SW480 (cell line): ENCODE results near the gene SLC35E1.
"Not testable (repeated sequence)": the region's sequence is repeated elsewhere in the genome, so short reads cannot be mapped to it uniquely, and the experiment has no call there.

Experiments used
- DNase-seq: peaks from one replicate; pipeline ENCODE4 v3.0.0-alpha.2; 2016; ENCODE audit warnings: low spot score

Gene SLC35E1

DNA sequence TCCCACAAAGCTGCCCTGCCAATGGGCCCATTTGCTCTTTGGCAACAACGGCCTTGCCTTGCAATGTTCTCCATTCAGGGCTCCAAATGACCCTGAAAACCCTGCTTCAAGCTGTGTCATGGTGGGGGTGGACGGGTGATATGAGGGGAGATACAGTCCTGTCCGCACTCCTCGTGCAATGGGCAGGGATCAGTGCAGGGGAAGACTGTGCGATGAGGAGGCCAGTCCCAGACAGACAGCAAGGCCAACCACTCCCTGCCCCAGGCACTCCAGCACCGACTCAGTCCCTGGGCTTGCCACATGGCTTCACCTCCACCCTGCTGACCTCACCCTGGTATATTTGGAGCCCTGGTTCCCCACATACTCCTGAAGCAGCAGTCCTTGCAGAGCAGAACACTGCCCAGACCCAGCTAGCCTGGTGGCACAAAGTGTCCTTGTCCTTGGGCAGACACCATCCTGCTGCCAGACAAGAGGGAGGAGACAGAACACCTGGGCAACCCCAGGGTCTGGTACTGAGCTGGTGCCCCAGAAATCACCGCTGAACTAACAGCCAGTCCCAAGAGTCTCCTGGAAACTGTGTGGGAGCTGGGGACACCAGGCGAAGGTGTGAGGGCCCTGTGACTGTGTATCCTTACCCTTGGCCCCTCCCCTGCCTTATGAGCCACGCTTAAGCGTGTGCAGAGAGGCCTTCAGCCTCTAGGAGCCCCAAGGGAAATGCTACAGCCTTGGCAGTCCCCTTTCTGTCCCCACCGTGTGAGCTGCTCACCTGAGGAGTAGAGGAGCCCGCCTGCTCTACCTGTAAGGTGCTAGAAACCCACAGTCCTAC lies 9.1 kb upstream of the SLC35E1 start:
- DNase-seq = no peak

DNA sequence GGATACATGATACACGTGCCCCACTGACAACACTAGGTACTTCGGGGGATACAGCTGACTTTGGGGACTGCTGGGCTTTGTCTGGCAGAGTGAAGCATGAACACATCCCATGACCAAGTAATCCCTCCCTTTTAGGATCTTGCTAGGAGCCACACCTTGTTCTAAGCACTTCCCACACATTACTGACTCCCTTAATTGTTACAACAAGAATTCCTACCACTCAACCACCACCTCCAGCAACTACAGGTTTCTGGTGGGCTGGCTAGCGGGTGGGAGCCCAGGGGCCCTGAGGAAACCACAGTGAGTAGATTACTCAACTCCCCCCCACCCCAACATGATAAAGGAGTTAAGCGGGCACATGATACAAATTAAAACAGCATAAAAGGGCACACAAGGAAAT lies 7.2 kb upstream of the SLC35E1 start:
- no peak for DNase-seq

DNA sequence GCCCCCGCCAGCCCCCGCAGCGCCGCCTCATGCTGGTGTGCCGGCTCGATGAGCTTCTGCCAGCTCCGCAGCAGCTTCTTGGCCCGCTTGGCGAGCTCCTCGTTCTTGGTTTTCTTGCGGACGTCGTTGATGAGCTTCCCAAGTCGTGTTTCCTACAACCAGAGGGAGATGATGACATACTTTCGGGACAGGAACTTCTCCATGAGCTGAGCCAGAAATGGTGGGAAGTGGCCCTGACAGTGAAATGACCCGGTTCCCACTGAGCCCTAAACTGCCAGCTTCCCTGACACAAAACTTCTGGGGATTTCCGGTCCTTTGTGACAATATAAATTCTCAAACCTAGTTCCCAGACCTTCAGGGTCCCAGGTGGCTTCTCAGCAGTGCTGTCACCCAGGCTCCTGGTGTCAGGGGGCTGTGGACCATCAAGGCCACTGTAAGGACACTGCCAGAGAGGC lies 5.3 kb upstream of the SLC35E1 start:
- DNase-seq = no peak

DNA sequence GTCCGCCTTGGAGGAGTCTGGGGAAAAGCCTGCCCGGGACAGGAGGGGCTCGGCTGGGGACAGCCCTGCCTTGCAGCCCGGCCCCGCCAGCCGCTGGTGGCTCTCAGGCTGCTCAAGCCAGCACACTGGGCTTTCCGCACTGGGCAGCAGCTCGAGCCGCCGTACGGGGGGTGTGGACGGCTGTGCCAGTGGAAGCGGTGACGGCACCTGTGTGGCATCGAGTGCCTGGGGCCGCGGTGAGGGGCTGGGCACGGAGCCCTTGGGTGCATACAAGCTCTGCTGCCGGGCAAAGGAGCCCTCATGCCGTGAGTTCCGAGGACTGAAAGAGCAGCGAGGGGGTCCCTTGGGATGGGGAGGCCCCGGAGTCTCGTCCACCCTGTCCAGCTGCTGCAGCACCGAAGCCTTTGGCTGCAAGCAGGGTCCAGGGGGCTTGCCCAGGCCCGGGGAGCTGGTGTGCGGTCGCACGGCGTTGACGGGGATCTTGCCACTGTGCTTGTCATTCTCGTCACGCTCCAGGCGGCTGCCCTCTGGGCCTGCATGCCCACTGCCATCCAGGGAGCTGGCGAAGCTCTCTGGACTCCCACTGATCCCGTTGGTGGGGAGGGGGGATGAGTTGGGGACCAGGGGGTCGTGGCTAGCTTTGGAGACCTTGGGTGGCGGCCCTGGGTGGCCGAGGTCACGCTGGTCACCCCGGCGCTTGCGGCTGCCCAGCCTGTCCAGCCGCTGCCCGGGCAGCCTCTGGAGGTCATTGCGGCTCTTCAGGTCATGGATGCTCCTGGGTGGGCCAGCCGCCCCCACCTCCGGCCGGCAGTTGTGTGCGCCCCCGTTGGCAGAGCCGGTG lies 4.7 kb upstream of the SLC35E1 start:
- DNase-seq = no peak

DNA sequence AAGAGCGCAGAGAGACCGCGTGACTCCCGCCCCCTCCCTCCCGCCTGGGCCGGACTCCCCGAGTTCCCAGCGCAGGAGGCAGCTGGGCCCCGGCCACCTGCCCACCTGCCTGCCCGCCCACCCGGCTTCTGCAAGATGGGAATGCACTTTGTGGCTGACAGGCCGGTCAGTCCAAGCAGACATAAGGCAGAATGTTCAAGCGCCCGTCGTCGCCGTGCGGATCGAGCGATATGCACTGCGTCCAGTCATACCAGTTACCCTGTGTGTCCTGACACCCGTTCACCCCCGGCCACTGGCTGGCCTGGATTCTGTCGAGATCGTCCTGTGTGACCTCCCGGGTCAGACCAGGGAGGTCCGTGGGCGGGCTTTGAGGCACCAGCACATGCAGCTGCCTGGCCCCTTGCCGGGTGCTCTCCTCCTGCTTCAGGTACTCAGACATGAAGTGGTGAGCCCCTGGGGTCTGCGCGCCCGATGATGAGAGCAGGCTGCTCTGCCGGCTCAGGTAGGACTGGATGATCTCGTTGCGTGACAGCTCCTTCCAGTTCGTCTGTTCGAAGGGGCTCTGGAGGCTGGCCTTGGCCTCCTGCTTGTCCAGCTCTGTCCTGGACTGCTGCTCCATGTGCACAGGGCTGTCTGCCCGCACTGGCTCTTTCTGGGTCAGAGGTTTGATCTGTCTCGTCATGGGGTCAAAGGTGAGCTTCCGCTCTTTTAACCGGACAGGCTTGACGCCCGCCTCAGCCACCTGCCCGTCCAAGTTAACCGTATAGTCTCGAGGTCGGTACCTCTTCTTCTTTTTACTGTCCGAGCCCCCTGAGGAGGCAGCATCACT lies 3.9 kb upstream of the SLC35E1 start:
- no peak for DNase-seq

DNA sequence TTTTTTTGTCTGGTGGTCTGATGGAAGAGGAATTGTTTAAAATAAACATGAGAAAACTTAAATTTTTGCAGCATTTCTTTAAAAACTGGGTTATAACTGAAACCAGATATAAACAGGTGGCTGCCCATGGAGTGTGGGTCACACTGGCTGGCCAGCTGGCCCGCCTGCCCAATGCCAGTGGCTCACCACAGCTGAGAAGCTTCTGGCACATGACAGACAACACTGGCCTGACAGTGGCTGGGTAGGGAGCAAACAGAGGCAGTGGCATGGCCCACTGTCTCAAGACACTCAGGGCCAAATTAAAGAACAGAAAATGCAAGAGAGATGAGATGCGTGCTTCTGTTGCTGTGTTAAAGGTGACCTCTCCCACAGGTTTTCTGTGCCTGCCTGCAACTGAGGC lies 3.1 kb upstream of the SLC35E1 start:
- no peak for DNase-seq

DNA sequence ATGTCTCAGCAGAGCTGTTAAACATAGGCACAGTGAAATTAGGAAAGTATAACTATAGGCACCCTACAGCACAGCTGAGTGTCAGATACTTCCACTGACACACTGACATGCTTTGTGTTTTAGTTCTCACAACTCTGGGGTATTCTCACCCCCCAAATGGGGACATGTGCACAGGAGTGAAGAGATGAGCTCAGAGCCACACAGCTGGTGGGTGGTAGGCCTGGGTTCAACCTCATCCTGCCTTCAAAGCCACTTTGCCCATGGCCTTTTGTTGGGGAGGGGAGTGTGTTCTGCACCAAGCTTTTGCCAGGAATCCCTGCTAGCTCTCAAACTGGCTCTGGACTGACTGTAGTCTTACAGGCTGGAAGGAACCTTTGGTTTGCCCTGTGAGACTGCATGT lies 1.7 kb upstream of the SLC35E1 start:
- DNase-seq = no peak

DNA sequence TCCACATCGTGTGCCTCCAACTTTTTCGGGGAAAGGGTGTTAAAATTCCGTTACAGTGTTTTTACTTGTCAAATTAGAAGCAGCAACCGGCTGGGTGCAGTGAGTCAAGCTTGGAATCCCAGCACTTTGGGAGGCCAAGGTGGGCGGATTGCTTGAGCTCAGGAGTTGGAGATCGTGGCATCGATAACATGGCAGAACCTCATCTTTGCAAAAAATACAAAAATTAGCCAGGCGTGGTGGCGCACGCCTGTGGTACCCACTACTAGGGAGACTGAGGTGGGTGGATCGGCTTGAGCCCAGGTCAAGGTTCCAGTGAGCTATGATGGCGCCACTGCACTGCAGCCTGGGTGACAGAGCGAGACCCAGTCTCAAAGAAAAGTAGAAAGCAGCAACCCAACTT lies 1.1 kb upstream of the SLC35E1 start:
- no peak for DNase-seq

DNA sequence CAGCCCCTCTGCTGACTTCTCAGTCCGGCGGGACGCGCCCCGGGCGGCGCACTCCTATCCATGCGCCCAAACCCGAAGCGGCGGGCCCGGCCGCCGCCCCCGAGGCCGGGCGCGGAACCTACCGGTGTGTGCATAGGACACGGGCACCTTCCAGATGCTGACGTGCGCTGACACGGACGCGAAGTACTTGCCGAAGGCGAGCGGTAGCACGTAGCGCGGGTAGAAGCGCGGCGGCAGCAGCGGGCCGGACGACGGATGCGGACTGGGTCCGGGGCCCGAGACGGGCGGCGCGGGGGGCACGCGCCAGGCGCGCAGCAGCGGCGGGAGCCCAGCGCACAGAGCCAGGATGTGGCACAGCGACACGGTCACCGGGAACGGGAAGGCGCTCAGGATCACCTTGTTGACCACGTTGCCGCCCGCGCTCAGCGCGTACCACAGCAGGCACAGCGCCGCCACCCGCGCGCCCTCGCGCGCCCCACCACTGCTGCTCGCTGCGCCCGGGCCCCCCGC lies 338 bp downstream of the SLC35E1 start:
- DNase-seq = no peak

DNA sequence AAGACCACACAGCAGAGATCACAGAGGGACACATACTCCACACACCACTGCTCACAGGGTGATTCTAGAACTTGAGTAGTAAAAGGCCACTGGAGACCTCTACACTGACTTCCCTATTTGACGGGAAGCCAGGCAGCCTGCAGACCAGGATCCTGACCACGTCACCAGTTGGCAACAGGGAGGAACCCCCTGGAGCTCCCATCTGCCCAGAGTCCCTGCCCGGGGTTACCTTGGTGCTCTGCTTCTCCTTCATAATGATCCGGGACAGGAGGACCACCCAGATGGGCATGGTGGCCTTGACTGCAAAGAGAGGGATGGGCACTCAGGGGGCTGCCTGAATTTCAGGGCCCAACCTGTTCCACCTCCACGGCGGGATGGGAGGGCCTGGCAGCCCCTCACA lies 932 bp downstream of the SLC35E1 start:
- DNase-seq = no peak

DNA sequence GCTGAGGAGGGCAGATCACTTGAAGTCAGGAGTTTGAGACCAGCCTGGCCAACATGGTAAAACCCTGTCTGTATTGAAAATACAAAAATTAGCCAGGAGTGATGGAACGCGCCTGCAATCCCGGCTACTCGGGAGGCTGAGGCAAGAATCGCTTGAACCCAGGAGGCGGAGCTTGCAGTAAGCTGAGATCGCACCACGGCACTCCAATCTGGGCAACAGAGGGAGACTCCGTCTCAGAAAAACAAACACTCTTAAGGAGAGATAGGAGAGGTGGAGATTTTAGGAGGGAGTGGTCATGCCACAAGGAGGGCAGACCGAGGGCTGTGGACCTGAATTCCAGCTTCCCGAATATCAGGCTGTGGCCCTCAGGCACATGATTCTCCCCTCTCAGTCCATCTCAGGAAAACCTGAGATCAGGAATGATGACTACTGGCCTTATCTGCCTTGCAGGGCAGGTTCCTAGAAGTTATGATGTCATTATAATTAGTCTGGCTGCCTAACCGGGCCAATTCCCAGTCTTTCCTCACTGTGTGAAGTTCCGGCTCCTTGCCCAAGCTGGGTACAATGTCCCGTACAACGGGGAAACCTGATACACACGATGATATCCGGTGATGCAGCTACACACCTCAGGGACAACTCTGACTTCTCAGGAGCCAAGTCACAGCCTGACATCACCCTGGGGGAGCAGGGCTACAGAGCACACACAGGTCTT lies 2.5 kb downstream of the SLC35E1 start:
- no peak for DNase-seq

DNA sequence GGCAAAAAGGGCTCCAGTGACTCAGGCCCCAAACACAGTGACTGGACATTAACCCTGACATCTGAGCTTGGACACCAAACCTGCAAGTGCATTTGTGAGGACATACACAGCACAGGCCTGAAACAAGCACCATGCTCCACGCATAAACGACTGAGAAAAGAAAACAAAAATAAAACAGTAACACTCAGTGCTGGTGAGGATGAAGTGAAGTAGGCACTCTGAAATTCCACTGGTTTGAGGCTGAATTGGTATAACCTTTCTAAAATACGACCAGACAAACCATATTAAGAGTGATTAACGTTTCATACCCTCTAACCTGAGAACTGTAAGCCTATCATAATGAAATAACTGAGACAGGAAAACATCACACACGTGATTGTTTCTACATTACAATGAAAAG lies 5.5 kb downstream of the SLC35E1 start:
- DNase-seq = no peak

DNA sequence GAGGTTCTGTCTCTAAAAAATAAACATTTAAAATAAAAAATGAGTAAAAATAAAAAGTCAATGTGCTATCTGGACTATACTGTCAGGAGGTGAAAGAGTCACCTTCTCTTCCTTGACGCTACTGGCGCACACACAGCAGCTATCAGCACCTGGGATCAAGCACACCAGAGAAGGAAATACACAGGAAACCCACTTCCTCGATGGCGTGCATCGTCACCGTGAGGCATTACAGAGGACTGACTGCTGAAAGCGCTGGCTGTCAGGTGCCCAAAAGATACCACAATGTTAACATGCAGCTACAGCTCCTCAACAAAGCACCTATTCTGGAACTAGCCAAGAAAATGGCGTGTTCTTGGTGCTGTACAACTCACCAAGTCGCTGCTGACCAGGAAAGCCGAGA lies 6.1 kb downstream of the SLC35E1 start:
- DNase-seq = no peak

DNA sequence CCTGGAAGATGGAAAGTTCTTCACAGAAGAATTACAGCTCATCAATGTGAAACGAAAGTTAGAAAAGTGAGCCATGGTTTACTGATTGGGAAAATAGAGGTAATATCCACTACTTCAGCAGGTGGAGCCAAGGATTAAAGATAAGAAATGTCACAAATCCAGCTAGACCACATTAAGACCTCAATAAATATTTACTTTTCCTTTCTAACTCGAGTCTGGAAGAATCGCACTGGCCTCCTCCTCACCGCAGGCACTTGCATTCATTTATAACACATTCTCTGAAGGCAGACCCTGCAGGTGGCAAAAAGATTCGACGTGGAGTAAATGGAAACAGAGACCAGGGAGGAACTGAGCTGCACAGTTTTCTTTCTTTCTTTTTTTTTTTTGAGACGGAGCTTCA lies 7.4 kb downstream of the SLC35E1 start:
- DNase-seq = no peak

DNA sequence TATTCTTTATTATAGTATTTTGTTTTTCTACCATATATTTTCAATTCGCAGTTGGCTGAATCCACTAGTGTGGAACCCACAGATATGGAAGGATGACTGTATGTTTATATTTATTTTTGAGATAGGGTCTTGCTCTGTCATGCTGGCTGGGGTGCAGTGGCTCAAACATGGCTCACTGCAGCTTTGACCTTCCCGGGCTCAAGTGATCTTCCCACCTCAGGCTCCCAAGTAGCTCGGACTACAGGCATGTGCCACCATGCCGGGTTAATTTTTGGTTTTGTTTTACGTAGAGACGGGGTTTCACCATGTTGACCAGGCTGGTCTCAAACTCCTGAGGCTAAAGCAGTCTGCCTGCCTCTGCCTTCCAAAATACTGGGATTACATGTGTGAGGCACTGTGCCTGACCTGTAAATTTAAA lies 9.6 kb downstream of the SLC35E1 start:
- no peak for DNase-seq

DNA sequence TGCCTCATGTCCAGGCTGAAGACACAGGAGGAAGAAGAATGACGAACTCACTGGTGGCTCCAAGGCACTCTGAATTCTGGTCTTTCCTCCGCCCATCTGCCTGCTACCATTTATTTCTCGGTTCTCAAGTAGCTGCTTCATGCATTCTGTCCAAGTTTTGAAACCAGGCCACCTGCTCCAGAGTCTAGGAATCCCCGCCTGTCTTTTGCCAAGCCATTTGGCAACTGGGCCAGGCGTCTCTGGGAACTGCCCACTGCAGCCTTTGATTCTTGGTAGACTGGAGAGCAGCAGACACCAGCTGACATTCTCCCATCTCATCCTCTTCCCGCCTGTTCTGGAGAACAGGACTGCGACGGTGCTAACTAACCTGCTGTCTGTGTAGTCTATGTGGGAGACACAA lies 10.8 kb downstream of the SLC35E1 start:
- DNase-seq = no peak

DNA sequence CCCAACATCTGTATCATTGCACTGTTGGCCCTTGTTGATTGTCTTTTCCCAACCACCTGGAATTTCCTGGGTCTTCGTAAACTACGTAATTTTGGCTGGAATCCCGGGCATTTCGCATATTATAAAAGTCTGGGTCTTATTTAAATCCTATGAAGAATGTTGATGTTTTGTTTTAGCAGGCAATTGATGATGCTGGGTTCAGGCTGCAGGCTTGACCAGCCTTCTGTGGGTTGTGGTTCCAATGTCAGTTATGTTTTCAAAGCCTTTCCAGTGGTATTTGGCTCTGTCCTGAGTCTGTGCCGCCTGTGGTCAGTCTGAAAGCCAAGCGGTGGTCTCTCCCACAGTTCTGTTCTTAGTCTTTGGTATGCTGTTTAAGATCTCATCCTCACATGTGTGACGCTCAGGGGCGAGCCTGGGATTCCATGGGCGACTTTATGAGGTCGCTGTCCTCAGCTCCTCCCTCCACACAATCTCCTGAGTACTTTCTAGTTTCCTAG lies 12.4 kb downstream of the SLC35E1 start:
- no peak for DNase-seq

DNA sequence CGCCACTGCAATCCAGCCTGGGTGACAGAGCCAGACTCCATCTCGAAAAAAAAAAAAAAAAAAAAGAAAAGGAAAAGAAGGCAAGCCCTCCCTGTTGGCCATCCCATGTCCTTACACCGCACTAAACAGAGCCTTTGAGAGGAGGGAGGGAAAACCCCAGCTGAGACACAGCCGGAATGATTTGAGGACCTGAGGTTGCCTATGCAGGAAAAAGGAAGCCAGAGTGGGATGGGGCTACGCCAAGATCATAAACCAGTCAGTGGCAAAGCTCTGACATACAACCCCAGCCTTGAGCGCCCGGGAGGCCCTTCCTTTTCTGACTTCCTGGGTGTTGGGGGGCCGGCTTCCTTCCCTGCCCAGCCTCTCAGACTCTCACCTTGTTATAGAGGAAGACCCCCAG lies 17.4 kb downstream of the SLC35E1 start:
- no peak for DNase-seq

DNA sequence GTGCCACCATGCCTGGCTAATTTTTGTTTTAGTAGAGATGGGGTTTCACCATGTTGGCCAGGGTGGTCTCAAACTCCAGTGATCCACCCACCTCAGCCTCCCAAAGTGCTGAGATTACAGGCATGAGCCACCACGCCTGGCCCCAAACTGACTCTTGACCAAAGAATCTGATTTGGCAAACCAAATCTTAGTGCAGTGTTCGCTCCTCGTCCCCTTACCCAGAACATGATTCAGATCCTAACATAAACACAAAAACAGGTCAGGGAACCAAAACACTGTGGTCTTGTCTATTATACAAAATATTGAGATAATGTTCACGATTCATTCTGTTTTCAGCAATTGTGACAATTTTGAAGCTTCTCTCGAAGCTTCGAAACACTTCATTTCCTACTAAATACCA lies 20.3 kb downstream of the SLC35E1 start:
- DNase-seq = not testable (repeated sequence)

DNA sequence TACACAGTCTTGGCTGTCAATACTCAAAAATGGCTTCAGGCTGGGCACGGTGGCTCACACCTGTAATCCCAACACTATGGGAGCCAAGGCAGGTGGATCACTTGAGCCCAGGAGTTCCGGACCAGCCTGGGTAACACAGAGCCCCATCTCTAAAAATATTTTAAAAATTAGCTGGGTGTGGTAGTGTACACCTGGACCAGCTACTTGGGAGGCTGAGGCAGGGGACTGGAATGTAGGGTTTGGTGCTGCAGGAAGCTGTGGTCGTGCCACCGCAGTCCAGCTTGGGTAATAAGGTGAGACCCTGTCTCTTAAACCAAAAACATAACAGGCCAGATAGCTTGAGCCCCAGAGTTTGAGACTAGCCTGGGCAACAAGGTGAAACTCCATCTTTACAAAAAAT lies 23.3 kb downstream of the SLC35E1 start:
- peak; percentile 31 for DNase-seq

DNA sequence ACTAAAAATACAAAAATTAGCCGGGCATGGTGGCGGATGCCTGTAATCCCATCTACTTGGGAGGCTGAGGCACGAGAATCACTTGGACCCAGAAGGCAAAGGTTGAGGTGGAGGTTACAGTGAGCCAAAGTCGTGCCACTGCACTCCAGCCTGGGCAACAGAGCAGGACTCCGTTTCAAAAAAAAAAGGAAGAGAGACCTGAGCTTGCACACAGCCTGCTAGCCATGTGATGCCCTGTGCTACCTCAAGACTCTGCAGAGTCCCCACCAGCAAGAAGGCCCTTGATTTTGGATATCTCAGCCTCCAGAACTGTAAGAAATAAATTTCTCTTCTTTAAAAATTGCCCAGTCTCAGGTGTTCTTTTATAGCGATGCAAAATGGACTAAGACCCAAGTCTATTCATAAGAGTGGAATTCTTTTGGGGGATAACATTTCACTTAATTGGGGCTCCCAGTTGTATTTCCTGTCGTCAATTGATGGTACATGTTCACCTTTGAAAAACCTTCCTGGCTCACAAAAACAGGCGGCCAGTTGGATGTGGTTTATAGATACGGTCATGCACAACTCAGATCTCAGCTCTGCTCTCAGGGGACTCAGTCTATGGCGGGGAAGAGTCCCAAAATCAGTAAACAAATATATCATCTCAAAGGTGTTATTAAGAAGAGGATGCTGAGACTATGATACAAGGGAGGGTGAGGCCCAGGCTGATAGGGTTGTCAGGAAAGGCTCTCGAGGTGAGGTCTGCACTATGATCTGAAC lies 27.6 kb downstream of the SLC35E1 start:
- DNase-seq = no peak
